ENCODE measurements around the gene KCNG2. TPM values are rescaled to one million over a fixed set of nuclear protein-coding genes. Genes with fewer than 3 reads are reported as not detected.
A peak's percentile ranks its signal among the peaks of the same experiment; 100 is the strongest.

Gene KCNG2
- total RNA-seq, 2 donors from 2014 or later, result not detected

DNA sequence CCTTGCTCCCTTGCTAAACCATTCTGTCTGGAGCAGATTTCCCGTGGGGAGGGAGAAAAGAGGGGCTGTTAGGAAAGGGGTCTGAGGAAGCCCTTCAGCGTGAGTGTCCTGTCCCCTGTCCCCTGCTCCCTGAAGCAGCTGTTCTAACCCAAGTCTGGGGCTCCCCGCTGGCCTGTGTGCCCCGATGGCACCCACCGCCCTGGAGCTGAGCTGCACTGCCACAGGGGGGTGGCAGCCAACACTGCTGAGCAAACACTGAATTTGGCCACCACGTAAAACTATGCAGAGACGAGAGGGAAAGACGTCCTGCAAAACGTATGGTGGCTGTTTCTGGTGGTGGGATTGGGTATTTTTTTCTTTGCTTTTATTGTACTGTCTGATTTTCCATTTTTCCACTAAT is 17.9 kb downstream of the KCNG2 start:
- Histone ChIP-seq H3K36me3 (no peaks in the 10 kb centered on the region), H3K4me3 (no peak overlapping the region), H3K27ac (no peak overlapping the region), H3K9me3 (peaks cover 0 to 7% of the 10 kb centered on the region in 2 donors), H3K27me3 (no peaks in the 10 kb centered on the region), H3K4me1 (no peaks in the 10 kb centered on the region)
- DNase-seq (ENCODE audit: low spot score), result no peak
- TF ChIP-seq, protein P1, sequence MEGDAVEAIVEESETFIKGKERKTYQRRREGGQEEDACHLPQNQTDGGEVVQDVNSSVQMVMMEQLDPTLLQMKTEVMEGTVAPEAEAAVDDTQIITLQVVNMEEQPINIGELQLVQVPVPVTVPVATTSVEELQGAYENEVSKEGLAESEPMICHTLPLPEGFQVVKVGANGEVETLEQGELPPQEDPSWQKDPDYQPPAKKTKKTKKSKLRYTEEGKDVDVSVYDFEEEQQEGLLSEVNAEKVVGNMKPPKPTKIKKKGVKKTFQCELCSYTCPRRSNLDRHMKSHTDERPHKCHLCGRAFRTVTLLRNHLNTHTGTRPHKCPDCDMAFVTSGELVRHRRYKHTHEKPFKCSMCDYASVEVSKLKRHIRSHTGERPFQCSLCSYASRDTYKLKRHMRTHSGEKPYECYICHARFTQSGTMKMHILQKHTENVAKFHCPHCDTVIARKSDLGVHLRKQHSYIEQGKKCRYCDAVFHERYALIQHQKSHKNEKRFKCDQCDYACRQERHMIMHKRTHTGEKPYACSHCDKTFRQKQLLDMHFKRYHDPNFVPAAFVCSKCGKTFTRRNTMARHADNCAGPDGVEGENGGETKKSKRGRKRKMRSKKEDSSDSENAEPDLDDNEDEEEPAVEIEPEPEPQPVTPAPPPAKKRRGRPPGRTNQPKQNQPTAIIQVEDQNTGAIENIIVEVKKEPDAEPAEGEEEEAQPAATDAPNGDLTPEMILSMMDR (IDR thresholded peaks at IDR 0.05), result no peak

DNA sequence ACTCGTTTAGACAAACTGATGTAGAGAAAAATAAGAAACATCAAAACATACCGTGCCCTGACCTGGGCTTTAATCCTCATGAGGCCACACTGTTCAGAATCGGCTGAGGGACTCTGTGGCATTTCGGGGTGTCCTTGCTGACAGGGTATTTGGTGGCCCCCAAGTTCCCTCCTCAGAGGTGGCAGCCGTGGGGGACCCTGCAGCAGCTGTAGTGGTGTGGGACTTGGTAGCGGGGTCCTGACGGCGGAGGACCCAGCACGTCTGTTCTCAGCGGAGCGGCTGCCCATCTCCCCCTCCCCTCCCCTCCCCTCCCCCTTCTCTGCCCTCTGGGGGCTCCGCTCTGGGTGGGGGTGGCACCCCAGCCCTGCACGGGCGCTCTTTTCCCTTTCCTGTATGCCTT is 18.4 kb downstream of the KCNG2 start:
- DNase-seq (ENCODE audit: low spot score), result no peak
- Histone ChIP-seq H3K36me3 (no peaks in the 10 kb centered on the region), H3K27me3 (no peaks in the 10 kb centered on the region), H3K4me1 (no peaks in the 10 kb centered on the region), H3K27ac (no peak overlapping the region), H3K9me3 (peaks cover 0 to 4% of the 10 kb centered on the region in 2 donors), H3K4me3 (no peak overlapping the region)
- TF ChIP-seq, protein P1 (IDR thresholded peaks at IDR 0.05), result no peak

DNA sequence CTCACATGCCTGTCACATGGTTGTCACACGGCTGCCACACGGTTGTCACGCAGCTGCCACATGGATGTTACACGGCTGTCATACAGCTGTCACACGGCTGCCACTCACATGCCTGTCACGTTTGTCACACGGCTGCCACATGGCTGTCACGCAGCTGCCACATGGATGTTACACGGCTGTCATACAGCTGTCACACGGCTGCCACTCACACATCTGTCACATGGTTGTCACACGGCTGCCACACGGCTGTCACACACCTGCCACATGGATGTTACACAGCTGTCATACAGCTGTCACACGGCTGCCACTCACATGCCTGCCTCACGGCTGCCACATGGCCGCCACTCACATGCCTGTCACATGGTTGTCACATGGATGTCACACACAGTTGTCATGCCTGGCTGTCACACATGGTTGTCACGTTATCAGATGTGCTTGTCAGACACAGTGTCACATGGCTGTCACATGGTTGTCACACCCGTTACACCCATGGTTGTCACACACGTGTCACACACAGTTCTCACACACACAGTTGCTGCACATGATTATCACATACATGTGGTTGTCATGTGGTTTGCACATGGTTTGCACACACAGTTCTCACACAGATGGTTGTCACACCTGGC is 19.4 kb downstream of the KCNG2 start:
- H3K27me3 ChIP-seq, result no peaks in the 10 kb centered on the region
- no peaks in the 10 kb centered on the region for H3K9me3 ChIP-seq
- no peak overlapping the region for H3K4me3 ChIP-seq
- no peak overlapping the region for H3K27ac ChIP-seq
- TF ChIP-seq, protein P1 (IDR thresholded peaks at IDR 0.05), result no peak
- no peaks in the 10 kb centered on the region for H3K4me1 ChIP-seq
- DNase-seq (ENCODE audit: low spot score), result no peak
- no peaks in the 10 kb centered on the region for H3K36me3 ChIP-seq

DNA sequence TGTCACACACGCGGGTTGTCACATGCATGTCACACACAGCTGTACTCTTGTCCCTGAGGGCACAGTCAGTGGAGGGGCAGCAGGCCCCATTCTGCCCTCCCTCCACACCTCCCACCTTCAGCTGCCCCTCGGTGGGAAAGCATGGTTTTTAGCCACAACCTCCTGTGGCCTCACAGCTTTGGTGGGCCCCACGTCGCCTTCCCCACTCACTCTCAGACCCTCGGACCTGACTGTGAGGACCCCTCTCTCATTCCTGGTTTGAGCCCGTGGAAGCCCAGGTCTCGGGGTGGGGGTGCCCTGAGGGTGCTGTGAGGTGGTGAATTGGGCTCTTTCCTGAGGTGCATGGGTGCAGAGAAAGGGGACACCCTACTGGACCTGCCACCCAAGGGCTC is 19.9 kb downstream of the KCNG2 start:
- TF ChIP-seq, protein P1 (IDR thresholded peaks at IDR 0.05), result no peak
- Histone ChIP-seq H3K9me3 (no peaks in the 10 kb centered on the region), H3K4me3 (no peak overlapping the region), H3K27ac (no peak overlapping the region), H3K27me3 (no peaks in the 10 kb centered on the region), H3K36me3 (no peaks in the 10 kb centered on the region), H3K4me1 (no peaks in the 10 kb centered on the region)
- no peak for DNase-seq (ENCODE audit: low spot score)

DNA sequence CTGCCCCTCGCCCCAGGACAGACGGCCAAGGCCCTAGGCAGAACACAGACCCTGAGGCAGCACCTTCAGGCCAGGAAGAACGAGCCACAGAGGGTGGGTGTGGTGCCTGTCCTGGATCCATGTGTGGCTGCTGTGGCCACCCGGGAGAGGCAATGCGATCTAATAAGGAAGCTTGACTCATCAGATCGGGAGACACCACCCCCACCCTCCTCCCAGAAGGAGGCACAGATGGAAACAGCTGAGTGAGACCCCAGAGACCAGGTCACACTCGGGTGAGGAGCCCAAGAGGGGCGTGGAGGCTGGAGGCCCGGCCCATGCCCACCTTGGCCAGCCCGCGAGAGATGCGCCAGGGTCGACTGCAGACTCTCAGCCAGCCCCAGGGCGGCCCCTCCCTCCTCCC is 20.3 kb downstream of the KCNG2 start:
- TF ChIP-seq, protein P1 (IDR thresholded peaks at IDR 0.05), result no peak
- peak; percentile 56 for DNase-seq (ENCODE audit: low spot score)
- Histone ChIP-seq H3K27me3 (no peaks in the 10 kb centered on the region), H3K4me1 (no peaks in the 10 kb centered on the region), H3K9me3 (no peaks in the 10 kb centered on the region), H3K27ac (no peak overlapping the region), H3K4me3 (no peak overlapping the region), H3K36me3 (no peaks in the 10 kb centered on the region)

DNA sequence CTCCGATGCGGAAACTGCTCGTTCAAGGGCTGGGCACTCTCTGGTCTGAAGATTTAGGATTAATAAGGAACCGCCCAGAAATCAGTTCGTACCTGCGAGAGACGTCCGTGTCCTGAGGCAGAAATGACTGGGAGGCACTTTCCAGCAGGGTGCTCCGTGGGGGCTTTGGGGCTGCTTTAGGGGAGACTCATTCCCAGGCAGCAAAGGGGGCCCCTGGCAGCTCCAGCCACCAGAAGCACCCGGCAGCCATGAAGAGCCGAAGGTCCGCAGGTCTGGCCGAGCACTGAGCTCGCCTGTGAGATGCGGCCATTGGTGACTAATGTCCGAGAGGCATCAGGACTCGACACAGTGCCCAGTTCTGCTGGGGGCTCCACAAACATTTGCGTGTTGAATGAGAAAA is 20.9 kb downstream of the KCNG2 start:
- Histone ChIP-seq H3K4me1 (no peaks in the 10 kb centered on the region), H3K4me3 (no peak overlapping the region), H3K27ac (no peak overlapping the region), H3K27me3 (no peaks in the 10 kb centered on the region), H3K36me3 (no peaks in the 10 kb centered on the region), H3K9me3 (no peaks in the 10 kb centered on the region)
- DNase-seq (ENCODE audit: low spot score), result peak; percentile 47
- TF ChIP-seq, protein P1 (IDR thresholded peaks at IDR 0.05), result no peak
